Measurements from ENCODE around the gene JAG2.
"Not testable (repeated sequence)": the region's sequence is repeated elsewhere in the genome, so short reads cannot be mapped to it uniquely, and the experiment has no call there.

The JAG2 gene

GRCh38 chr14:105116451-105117256 lies 51.9 kb downstream of the JAG2 start:
- no peak for DNase-seq (ENCODE audit: low spot score)

- not testable (repeated sequence) for DNase-seq (ENCODE audit: low spot score)
Observed at GRCh38 chr14:105109243-105109642, 59.3 kb downstream of the JAG2 start.

- DNase-seq (ENCODE audit: low spot score): no peak
Observed at GRCh38 chr14:105108516-105108864, 60.1 kb downstream of the JAG2 start.

- no peak for DNase-seq (ENCODE audit: low spot score)
Observed at GRCh38 chr14:105107781-105108515, 60.6 kb downstream of the JAG2 start.

DNA sequence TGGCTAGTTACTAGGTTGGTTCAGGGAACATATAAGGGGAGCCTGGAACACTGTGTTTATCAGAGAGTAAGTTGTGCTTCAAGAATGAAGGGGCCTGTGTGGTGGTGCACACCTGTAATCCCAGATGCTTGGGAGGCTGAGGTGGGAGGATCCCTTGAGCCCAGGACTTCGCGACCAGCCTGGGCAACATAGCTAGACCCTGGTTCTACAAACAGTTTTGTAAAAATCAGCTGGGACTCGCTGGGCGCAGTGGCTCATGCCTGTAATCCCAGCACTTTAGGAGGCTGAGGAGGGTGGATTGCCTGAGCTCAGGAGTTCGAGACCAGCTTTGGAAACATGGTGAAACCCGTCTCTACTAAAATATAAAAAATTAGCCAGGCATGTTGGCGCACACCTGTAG lies 61.2 kb downstream of the JAG2 start:
- no peak for DNase-seq (ENCODE audit: low spot score)

DNA sequence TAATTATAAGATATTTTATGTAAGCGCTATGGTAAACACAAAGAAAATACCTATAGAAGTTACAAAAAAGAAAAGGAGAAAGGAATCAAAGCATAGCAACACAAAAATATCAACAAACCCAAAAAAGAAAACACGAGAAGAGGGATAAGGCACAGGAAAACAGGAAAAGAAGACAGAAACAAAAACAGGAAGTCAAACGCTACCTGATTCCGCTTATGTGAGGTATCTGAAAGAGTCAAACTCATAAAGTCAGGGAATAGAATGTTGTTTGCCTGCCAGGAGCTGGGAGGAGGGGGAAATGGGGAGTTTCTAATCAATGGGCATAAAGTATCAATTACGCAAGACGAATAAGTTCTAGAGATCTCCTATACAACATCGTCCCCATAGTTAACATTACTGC lies 63.4 kb downstream of the JAG2 start:
- DNase-seq (ENCODE audit: low spot score): no peak

- no peak for DNase-seq (ENCODE audit: low spot score)
Observed at GRCh38 chr14:105102893-105103292, 65.7 kb downstream of the JAG2 start.

GRCh38 chr14:105102361-105102870 lies 66.2 kb downstream of the JAG2 start:
- DNase-seq (ENCODE audit: low spot score): no peak

- no peak for DNase-seq (ENCODE audit: low spot score)
Observed at GRCh38 chr14:105100910-105101309, 67.7 kb downstream of the JAG2 start.

- no peak for DNase-seq (ENCODE audit: low spot score)
Observed at GRCh38 chr14:105099778-105100177, 68.8 kb downstream of the JAG2 start.

GRCh38 chr14:105098316-105098715 lies 70.3 kb downstream of the JAG2 start:
- DNase-seq (ENCODE audit: low spot score): no peak

DNA sequence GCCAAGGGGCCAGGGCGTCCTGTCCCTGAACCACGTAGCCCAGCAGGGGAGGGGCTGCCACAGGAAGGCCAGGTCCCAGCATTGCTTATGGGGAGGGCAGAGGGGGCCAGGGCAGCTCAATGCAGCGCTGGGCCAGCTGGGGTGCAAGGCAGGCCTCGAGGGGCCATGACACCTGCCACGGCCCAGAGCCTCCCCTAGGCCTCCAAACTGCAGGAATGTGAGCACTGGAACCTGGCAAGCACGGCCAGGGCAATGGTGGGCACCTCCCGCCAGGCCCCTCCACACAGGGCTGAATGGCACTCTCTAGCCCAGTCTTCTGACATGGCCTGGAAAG lies 70.8 kb downstream of the JAG2 start:
- no peak for DNase-seq (ENCODE audit: low spot score)

GRCh38 chr14:105096206-105096875 lies 72.2 kb downstream of the JAG2 start:
- no peak for DNase-seq (ENCODE audit: low spot score)

GRCh38 chr14:105095236-105095805 lies 73.3 kb downstream of the JAG2 start:
- no peak for DNase-seq (ENCODE audit: low spot score)

DNA sequence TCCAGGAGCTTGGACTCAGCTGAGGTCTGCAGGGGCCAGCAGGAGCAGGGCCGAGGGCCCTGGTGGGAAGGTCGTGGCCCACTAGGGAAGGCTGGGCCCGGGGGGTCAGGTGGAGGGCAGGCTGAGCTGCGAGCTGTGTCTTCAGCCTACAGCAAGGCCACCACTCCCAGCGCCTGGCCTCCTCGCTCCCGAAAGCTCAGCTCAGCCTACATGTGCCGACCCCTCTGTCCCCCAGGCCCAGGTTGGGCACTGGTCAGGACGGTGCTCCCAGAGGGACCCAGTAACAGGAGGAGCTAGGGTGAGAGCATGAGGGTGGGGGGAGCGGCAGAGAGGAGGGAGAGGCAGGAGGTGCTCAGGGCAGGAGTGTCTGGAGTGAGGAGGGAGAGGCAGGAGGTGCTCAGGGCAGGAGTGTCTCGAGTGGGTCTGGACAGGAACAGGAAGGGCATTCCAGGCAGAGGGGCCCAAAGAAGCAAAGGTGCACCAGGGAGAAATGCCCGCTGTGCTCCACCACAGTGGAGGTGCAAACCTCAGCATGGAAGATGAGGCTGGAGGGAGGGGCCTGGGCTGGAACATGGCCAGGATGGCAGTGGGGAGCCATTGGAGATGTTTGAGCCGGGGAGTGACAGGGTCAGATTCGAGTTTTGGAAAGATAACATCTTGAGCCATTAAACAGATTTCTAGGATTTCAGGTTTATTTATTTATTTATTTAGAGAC lies 74.2 kb downstream of the JAG2 start:
- no peak for DNase-seq (ENCODE audit: low spot score)

- DNase-seq (ENCODE audit: low spot score): no peak
Observed at GRCh38 chr14:105093431-105094192, 75.0 kb downstream of the JAG2 start.

DNA sequence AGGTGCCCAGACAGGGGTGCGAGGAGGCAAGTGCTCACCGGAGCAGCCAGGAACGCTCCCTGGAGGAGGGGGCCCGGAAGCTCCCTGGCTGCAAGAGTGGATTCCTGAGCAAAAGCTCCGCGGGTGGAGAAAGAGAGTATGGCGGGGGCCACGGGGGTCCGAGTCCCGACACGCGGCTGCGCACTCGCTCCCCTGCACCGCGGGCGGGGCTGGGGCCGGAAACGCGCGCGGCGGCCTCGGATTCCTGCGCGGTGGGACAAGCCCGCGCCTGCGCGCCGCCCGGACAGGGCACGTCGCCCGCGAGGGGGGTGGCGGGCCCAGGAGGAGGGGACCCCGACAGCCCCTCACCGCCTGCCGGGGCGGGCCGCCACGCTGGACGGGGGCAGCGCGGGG lies 75.5 kb downstream of the JAG2 start:
- no peak for DNase-seq (ENCODE audit: low spot score)

GRCh38 chr14:105092171-105093037 lies 76.2 kb downstream of the JAG2 start:
- DNase-seq (ENCODE audit: low spot score): no peak

DNA sequence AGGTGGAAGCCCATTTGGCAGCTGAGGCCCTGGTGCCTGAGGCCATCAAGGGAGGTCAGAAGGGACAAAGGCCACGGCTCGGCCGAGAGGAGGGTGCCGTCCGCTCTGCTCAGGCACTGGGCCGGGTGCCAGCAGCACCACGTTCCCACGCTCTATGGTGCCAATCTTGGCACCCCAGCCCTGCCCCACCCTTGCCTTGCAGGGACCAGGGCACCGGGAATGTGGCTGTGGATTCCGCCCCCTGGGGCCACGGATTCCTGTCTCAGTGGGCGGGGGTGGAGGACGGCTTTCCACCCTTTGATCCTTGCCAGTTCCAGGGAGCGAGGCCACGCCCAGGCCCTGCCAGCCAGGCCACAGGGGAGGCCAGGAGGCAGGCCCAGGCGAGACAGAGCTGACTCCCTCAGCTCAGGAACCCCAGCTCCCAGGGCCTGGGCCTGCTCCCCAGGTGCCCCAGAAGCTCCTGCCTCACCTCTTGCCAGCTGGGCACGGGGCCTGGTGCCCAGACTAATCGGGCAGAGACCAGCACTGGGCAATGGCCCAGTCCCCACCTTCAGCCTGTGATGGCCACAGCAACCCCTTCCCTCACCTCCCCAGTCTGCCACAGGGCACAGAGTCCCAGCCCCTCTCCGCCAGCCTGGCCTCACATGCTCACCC lies 76.9 kb downstream of the JAG2 start:
- DNase-seq (ENCODE audit: low spot score): no peak

GRCh38 chr14:105091054-105091516 lies 77.5 kb downstream of the JAG2 start:
- DNase-seq (ENCODE audit: low spot score): no peak

Data from globus pallidus (tissue), 1 donor.